Measurements from ENCODE around the gene ZNF766.

GRCh38 chr19:52345162-52345561 is 75.8 kb downstream of the ZNF766 start:
- TF ChIP-seq POLR2A (IDR thresholded peaks at IDR 0.05; ENCODE audit: low read length) (no peak), ZSCAN20 (CRISPR knock-in tag; IDR thresholded peaks at IDR 0.05) (no peak), CTCF (IDR thresholded peaks at IDR 0.05) (no peak), CEBPB (IDR thresholded peaks at IDR 0.05) (no peak), HOXA7 (CRISPR knock-in tag; IDR thresholded peaks at IDR 0.05) (no peak), SMC3 (IDR thresholded peaks at IDR 0.05) (no peak), EP300 (IDR thresholded peaks at IDR 0.05) (no peak), RAD21 (conservative IDR thresholded peaks at IDR 0.05 in 1 of 2, IDR thresholded peaks at IDR 0.05 in 1 of 2) (no peak), HMGXB4 (CRISPR knock-in tag; IDR thresholded peaks at IDR 0.05; ENCODE audit: borderline replicate concordance) (no peak), RCOR1 (IDR thresholded peaks at IDR 0.05; ENCODE audit: low read depth, low read length) (no peak)
